Dendritic cell treated with granulocyte-macrophage colony-stimulating factor and Interleukin-4, amounts not matched to agents 40 ng/mL and 50 ng/mL, for 4 days (primary cell): ENCODE data around the gene SLC12A6.
A peak's percentile ranks its signal among the peaks of the same experiment; 100 is the strongest.

Source experiments
- H3K27ac Mint-ChIP-seq: one replicate; pipeline ENCODE4 v1.8.0; 2022; ENCODE audit warnings: mild to moderate bottlenecking, mixed read lengths
- H3K27me3 Mint-ChIP-seq: one replicate; pipeline ENCODE4 v1.8.0; 2022; ENCODE audit warnings: mild to moderate bottlenecking, mixed read lengths
- H3K36me3 Mint-ChIP-seq: one replicate; pipeline ENCODE4 v1.8.0; 2022; ENCODE audit warnings: low read depth, mixed read lengths
- H3K4me1 Mint-ChIP-seq: one replicate; pipeline ENCODE4 v1.8.0; 2022; ENCODE audit warnings: low read depth, mixed read lengths
- H3K4me3 Mint-ChIP-seq: one replicate; pipeline ENCODE4 v1.8.0; 2022; ENCODE audit warnings: mild to moderate bottlenecking, moderate library complexity, mixed read lengths
- H3K9me3 Mint-ChIP-seq: one replicate; pipeline ENCODE4 v1.8.0; 2022; ENCODE audit warnings: mixed read lengths
- intact Hi-C: fragments of 100-400 bp; cut with micrococcal nuclease; formaldehyde crosslinking; loops from one replicate; pipeline ENCODE4 v1.15.0; 2022

SLC12A6 gene

DNA sequence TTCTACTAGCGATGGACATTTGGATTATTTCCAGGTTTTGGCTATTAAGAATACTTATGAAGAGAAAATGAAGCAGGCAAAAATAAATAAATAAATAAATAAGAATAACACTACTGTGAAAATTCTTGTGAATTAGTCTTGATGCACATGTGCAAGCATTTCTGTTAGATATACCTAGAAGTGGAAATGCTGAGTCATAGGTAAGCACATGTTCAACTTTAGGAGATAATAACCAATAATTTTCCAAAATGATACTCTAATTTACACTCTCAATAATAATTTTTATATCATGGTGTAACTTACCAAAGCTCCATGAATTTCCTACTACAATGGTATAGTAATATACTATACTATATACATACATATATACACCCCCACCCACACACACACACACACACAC lies 89.4 kb downstream of the SLC12A6 start:
- Mint-ChIP-seq H3K4me3 (no peak overlapping the region), H3K9me3 (no peaks in the 10 kb centered on the region), H3K36me3 (peaks cover 88% of the 10 kb centered on the region), H3K27me3 (no peaks in the 10 kb centered on the region), H3K4me1 (no peaks in the 10 kb centered on the region), H3K27ac (no peak overlapping the region)
- intact Hi-C loops = no loop called here

DNA sequence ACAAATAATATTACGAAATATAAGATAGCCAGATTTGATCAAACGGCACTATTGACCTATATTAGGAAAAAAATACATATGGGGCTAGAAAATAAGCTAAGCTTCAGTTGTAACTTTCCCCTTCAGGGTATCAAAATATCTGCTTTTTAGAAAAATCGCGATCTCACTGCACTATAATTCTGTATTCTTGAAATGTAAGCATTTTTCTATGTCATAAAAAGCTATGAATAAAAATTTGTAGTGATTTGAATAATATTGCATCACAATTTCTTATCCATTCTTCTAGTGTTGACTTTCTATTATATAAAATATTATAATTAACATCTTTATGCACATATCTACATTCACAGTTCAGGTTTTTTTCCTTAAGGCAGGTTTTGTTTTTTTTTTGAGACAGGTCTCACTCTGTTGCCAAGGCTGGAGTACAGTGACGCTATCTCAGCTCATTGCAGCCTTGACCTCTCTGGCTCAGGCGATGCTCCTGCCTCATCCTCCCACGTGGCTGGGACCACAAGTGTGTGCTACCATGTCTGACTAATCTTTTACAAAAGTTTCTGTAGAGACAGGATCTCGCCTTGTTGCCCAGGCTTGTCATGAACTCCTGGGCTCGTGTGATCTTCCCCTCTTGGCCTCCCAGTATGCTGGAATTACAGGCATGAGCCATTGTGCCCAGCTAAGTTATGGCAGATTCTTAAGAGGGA lies 91.2 kb downstream of the SLC12A6 start:
- Mint-ChIP-seq H3K36me3 (peaks cover 79% of the 10 kb centered on the region), H3K4me1 (no peaks in the 10 kb centered on the region), H3K27ac (no peak overlapping the region), H3K9me3 (no peaks in the 10 kb centered on the region), H3K27me3 (no peaks in the 10 kb centered on the region), H3K4me3 (no peak overlapping the region)
- intact Hi-C loops = no loop called here

GRCh38 chr15:34243226-34243625 lies 94.4 kb downstream of the SLC12A6 start:
- Mint-ChIP-seq H3K36me3 (peaks cover 75% of the 10 kb centered on the region), H3K27me3 (no peaks in the 10 kb centered on the region), H3K4me3 (no peak overlapping the region), H3K9me3 (no peaks in the 10 kb centered on the region), H3K27ac (no peak overlapping the region), H3K4me1 (no peaks in the 10 kb centered on the region)
- intact Hi-C loops = no loop called here

DNA sequence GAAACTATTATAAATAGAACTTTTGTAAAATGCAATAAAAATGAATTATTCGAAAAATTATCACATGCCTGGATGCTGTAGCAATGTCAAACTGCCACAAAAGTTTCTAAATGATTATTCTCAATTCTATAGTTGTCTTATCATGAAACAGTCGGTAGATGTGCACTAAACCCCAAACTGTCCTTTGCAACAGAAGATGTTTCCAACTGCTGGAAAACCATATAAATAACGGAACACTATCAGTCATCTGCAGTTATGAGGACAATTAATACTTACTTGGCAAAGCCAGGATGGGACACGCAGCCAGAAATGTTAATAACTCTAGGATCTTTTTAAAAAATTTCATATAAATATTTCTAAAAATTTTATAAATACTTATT lies 95.3 kb downstream of the SLC12A6 start:
- Mint-ChIP-seq H3K4me1 (no peaks in the 10 kb centered on the region), H3K27ac (no peak overlapping the region), H3K4me3 (no peak overlapping the region), H3K9me3 (no peaks in the 10 kb centered on the region), H3K27me3 (no peaks in the 10 kb centered on the region), H3K36me3 (peaks cover 79% of the 10 kb centered on the region)
- intact Hi-C loops = no loop called here

- Mint-ChIP-seq H3K36me3 (peaks cover 79% of the 10 kb centered on the region), H3K4me3 (no peak overlapping the region), H3K9me3 (no peaks in the 10 kb centered on the region), H3K27me3 (no peaks in the 10 kb centered on the region), H3K4me1 (no peaks in the 10 kb centered on the region), H3K27ac (no peak overlapping the region)
- intact Hi-C loops = loop anchor here (1.0 kb wide), 1 partner anchor 126 kb away; the partner anchor contains the start of gene LPCAT4
Observed at GRCh38 chr15:34241376-34242330, 95.9 kb downstream of the SLC12A6 start.

DNA sequence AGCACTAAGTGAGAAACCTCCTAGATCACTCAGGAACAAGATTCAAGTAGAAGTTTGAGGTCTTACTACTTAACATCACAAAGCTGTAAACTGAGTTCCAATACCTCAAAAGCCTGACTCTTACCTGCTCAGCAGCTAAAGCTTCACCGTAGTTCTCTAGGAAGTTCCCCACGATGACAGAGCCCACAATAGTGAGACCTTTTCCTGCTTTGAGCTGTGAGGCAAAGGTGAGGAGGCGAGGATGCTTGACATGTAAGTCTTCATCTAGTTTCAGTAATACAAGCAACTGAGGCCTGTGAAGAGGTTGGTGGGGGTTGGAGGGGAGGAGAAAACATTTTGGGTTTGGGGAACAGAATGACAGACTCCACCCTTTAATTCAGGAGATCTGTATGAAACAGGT lies 97.0 kb downstream of the SLC12A6 start:
- Mint-ChIP-seq H3K36me3 (peaks cover 81% of the 10 kb centered on the region), H3K27ac (no peak overlapping the region), H3K9me3 (no peaks in the 10 kb centered on the region), H3K4me3 (no peak overlapping the region), H3K27me3 (no peaks in the 10 kb centered on the region), H3K4me1 (no peaks in the 10 kb centered on the region)
- intact Hi-C loops = no loop called here

GRCh38 chr15:34239151-34239808 lies 98.3 kb downstream of the SLC12A6 start:
- Mint-ChIP-seq H3K4me1 (no peaks in the 10 kb centered on the region), H3K27me3 (no peaks in the 10 kb centered on the region), H3K36me3 (peaks cover 81% of the 10 kb centered on the region), H3K9me3 (no peaks in the 10 kb centered on the region), H3K4me3 (no peak overlapping the region), H3K27ac (no peak overlapping the region)
- intact Hi-C loops = no loop called here

- intact Hi-C loops = no loop called here
- no peaks in the 10 kb centered on the region for H3K4me1 Mint-ChIP-seq
- peaks cover 94% of the 10 kb centered on the region for H3K36me3 Mint-ChIP-seq
- no peak overlapping the region for H3K4me3 Mint-ChIP-seq
- H3K9me3 Mint-ChIP-seq = no peaks in the 10 kb centered on the region
- H3K27me3 Mint-ChIP-seq = no peaks in the 10 kb centered on the region
- H3K27ac Mint-ChIP-seq = no peak overlapping the region
Observed at GRCh38 chr15:34233614-34234013, 104.0 kb downstream of the SLC12A6 start.

DNA sequence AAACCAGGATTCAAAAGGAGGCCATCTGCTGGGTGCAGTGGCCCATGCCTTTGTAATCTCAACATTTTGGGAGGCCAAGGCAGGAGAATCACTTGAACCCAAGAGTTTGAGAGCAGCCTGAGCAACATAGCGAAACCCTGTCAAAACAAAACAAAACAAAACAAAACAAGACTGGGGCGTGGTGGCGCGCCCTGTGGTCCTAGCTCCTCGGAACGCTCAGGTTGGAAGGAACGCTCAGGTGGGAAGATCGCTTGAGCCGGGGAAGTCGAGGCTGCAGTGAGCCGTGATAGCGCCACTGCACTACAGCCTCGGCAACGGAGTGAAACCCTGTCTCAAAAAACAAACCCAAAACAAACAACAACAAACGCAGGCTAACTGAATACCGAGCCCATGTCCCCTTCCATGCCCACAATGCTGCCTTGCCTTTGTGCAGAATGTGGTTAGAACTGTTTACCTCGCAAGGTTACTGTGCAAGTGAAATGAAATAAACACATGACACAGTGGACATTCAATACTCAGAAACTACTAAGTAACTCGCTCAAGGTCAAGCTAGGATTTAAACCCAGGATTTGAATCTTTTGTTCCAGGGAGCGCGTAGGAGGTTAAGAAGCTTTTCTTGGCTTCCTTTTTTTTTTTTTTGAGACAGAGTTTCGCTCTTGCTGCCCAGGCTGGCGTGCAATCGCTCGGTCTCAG lies 113.5 kb downstream of the SLC12A6 start:
- H3K36me3 Mint-ChIP-seq = peaks cover 32% of the 10 kb centered on the region
- peaks cover 20% of the 10 kb centered on the region for H3K4me1 Mint-ChIP-seq
- intact Hi-C loops = loop anchor here (1.0 to 10.0 kb wide), 3 partner anchors 13 to 741 kb away; partner anchors contain the start of genes AQR, EMC7 and KATNBL1
- no peaks in the 10 kb centered on the region for H3K27me3 Mint-ChIP-seq
- peak overlapping the region; percentile 92 for H3K4me3 Mint-ChIP-seq
- no peaks in the 10 kb centered on the region for H3K9me3 Mint-ChIP-seq
- H3K27ac Mint-ChIP-seq = peak overlapping the region; percentile 100

- H3K36me3 Mint-ChIP-seq = no peaks in the 10 kb centered on the region
- intact Hi-C loops = no loop called here
- no peak overlapping the region for H3K4me3 Mint-ChIP-seq
Observed at GRCh38 chr15:34217587-34218225, 119.9 kb downstream of the SLC12A6 start.

DNA sequence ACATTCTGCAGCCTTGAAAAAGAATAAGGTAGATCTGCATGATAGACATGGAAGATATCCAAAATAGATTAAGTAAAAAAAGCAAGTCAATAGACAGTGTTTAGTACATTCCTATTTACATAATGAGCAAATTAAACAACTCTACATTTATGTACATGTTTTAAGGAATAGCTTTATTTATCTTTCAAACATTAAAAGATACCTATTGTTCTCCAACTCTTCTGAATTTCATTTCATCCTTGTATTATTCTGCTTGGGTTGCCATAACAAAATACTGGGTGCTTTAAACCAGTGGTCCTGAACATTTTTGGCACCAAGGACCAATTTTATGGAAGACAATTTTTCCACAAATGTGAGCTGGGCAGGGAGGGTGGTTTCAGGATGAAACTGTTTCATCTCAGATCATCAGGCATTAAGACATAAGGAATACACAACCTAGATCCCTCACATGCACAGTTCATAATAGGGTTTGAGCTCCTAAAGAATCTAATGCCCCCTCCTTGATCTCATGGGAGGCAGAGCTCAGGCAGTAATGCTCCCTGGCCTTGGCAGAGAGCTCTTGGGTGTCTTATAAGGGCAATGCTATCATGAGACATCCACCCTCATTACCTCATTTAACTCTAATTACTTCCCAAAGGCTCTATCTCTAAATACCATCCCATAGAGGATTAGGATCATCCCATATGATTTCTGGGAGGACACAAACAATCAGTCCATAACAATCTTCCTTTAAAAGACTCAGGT lies 120.9 kb downstream of the SLC12A6 start:
- no peaks in the 10 kb centered on the region for H3K4me1 Mint-ChIP-seq
- intact Hi-C loops = no loop called here
- no peaks in the 10 kb centered on the region for H3K27me3 Mint-ChIP-seq
- H3K4me3 Mint-ChIP-seq = no peak overlapping the region
- H3K36me3 Mint-ChIP-seq = no peaks in the 10 kb centered on the region
- no peak overlapping the region for H3K27ac Mint-ChIP-seq
- no peaks in the 10 kb centered on the region for H3K9me3 Mint-ChIP-seq

More at GRCh38 chr15:34217587-34218225, 119.9 kb downstream of the SLC12A6 start:
- Mint-ChIP-seq H3K4me1 (no peaks in the 10 kb centered on the region), H3K27me3 (no peaks in the 10 kb centered on the region), H3K27ac (no peak overlapping the region), H3K9me3 (no peaks in the 10 kb centered on the region)

GRCh38 chr15:34214135-34214534 lies 123.4 kb downstream of the SLC12A6 start:
- no peaks in the 10 kb centered on the region for H3K9me3 Mint-ChIP-seq
- H3K4me1 Mint-ChIP-seq = no peaks in the 10 kb centered on the region
- H3K36me3 Mint-ChIP-seq = no peaks in the 10 kb centered on the region
- no peak overlapping the region for H3K4me3 Mint-ChIP-seq
- intact Hi-C loops = no loop called here
- H3K27ac Mint-ChIP-seq = no peak overlapping the region
- H3K27me3 Mint-ChIP-seq = no peaks in the 10 kb centered on the region

GRCh38 chr15:34213690-34214089 lies 123.9 kb downstream of the SLC12A6 start:
- intact Hi-C loops = no loop called here
- Mint-ChIP-seq H3K9me3 (no peaks in the 10 kb centered on the region), H3K27ac (no peak overlapping the region)

More at GRCh38 chr15:34213690-34214089, 123.9 kb downstream of the SLC12A6 start:
- no peak overlapping the region for H3K4me3 Mint-ChIP-seq
- H3K36me3 Mint-ChIP-seq = no peaks in the 10 kb centered on the region
- peaks cover 2% of the 10 kb centered on the region for H3K4me1 Mint-ChIP-seq
- H3K27me3 Mint-ChIP-seq = no peaks in the 10 kb centered on the region
